Ovary (tissue), 3 donors: ENCODE data around the gene CFAP20.

Source experiments
- CTCF ChIP-seq, 3 donors: fragments of 450-650 bp in 2 of 3; fragments of 200-600 bp in 1 of 3; IDR thresholded peaks; one replicate each; pipeline versions ENCODE4 v1.5.1 to v1.8.0; 2016 to 2022; ENCODE audit warnings: antibody characterized with exemption in 3 of 3, mild to moderate bottlenecking in 1 of 3
- EP300 ChIP-seq: sonication (generic); formaldehyde crosslinking; IDR thresholded peaks from one replicate; pipeline ENCODE4 v1.6.1; 2017; ENCODE audit warnings: antibody characterized with exemption
- donor health status: DM: no; HTN: no; CAD: no.

DNA sequence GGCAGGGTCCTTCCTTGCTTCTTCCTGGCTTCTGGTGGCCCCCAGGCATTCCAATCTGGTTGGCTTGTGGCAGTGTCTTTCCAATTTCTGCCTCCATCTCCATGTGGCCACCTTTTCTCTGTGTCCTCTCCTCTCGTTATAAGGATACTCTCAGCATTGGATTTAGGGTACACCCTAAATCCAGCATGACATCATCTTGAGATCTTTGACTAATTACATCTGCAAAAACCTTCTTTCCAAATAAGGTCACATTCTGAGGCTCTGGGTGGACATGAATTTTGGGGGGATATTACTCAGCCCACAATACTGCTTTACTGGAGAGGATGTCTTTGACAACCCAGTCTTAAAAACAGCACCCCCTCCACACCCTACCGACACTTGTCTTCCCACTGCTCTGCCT is 18.9 kb upstream of the CFAP20 start:
- TF ChIP-seq EP300 = no peak
- TF ChIP-seq CTCF (IDR thresholded peaks at IDR 0.05) = no peak
